Testis (tissue), 2 donors: Measurements from ENCODE around the gene POLR3GL.

ENCODE experiments used
- POLR2A ChIP-seq: fragments of 450-650 bp; IDR thresholded peaks from one replicate; pipeline ENCODE4 v1.6.1; 2017; ENCODE audit warnings: antibody characterized with exemption, mild to moderate bottlenecking, moderate library complexity
- TF ChIP-seq, protein P1 (sequence below), 3 experiments: fragments of 450-650 bp in 2 of 3; fragments of 200-600 bp in 1 of 3; sonication (generic) in 1 of 3; IDR thresholded peaks; one replicate each; pipeline ENCODE4 v1.5.1; 2016 to 2019; ENCODE audit warnings: antibody characterized with exemption in 3 of 3, mild to moderate bottlenecking in 2 of 3, moderate library complexity in 1 of 3

DNA sequence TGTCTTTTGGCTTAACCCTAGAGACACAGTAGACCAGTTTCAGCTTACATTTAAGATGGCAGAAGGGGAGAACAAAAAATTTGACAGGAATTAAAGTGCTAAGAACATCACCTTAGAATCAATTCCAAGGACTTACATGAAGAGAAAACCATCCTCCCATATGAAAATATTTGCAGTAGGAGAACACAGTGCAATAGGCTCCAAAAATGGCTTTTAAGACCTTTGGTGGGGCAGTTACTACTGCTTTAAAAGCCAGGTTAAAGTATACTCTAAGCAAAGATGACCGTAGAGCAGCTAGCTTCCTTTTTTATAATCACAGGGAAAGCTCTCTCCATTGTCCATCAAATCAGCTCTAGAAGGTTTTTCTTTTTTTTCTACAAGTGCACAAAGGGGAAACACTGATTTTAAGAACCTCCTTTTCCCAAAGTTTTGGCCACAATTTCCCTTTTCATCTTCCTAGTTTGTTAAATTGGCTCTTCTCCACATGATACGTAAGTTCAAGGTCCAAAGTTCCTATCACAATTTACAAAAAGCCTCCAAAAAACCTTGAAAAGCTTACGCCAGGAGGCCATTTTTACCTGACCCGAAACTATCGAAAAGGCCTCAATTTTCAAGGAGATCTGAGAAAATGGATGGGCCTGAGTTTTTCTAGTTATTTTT is 28.6 kb downstream of the POLR3GL start:
- TF ChIP-seq, protein P1, sequence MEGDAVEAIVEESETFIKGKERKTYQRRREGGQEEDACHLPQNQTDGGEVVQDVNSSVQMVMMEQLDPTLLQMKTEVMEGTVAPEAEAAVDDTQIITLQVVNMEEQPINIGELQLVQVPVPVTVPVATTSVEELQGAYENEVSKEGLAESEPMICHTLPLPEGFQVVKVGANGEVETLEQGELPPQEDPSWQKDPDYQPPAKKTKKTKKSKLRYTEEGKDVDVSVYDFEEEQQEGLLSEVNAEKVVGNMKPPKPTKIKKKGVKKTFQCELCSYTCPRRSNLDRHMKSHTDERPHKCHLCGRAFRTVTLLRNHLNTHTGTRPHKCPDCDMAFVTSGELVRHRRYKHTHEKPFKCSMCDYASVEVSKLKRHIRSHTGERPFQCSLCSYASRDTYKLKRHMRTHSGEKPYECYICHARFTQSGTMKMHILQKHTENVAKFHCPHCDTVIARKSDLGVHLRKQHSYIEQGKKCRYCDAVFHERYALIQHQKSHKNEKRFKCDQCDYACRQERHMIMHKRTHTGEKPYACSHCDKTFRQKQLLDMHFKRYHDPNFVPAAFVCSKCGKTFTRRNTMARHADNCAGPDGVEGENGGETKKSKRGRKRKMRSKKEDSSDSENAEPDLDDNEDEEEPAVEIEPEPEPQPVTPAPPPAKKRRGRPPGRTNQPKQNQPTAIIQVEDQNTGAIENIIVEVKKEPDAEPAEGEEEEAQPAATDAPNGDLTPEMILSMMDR (IDR thresholded peaks at IDR 0.05) = no peak
- TF ChIP-seq POLR2A = no peak
